A375 (cell line): Measurements from ENCODE around the gene CD79B. TPM values are rescaled to one million over a fixed set of nuclear protein-coding genes. Genes with fewer than 3 reads are reported as not detected.

Source experiments
- small RNA-seq: library from RNA; depleted of rRNA; stranded (forward); fragments of <200 nt; gene quantifications from one replicate; pipeline ENCODE3, GENCODE V24; 2014
- total RNA-seq: library from RNA; depleted of rRNA; stranded (reverse); fragments of >200 nt; shearing (Covaris generic); gene quantifications from 2 replicates; pipeline ENCODE4 v1.2.3, GENCODE V29; 2014; rRNA removed

The CD79B gene
- not detected in 2 replicates for total RNA-seq

GRCh38 chr17:63931981-63932561 is at the start of gene CD79B:
Gene CD79B, minus strand, starts transcription at chr17:63932331. Its CDS starts 70 bp downstream, at chr17:63932261.

GRCh38 chr17:63972796-63973195 is 40.7 kb upstream of the CD79B start, which contains the start of gene SCN4A:
Gene SCN4A, minus strand, starts transcription at chr17:63972918. Its CDS starts 77 bp downstream, at chr17:63972841.

GRCh38 chr17:63918789-63919305 is 13.3 kb downstream of the CD79B start, which contains the start of gene GH1:
Gene GH1, minus strand, starts transcription at chr17:63918839. Its CDS starts 63 bp downstream, at chr17:63918776.

GRCh38 chr17:63911041-63911635 is 21.0 kb downstream of the CD79B start, which contains the start of gene CSHL1:
Gene CSHL1, minus strand, starts transcription at chr17:63911258. Its CDS starts 62 bp downstream, at chr17:63911196.

GRCh38 chr17:63896524-63897354 is 35.4 kb downstream of the CD79B start, which contains the start of gene CSH1:
Gene CSH1, minus strand, starts transcription at chr17:63896574. Its CDS starts 63 bp downstream, at chr17:63896511.

GRCh38 chr17:63881935-63882601 is 50.1 kb downstream of the CD79B start, which contains the start of gene GH2:
Gene GH2, minus strand, starts transcription at chr17:63881944. Its CDS starts 143 bp downstream, at chr17:63881801.

Small RNAs within 50 kb of the gene (small RNA-seq; reads per million reads assigned to genes)
- not detected for gene AC040958.1
- not detected for gene AC127029.1
- gene GH1: not detected

Other genes starting within 250 kb of the CD79B start
- gene LIMD2, start 232.2 kb downstream of the CD79B start, total RNA-seq: 20.9 and 23.7 TPM in 2 replicates
- gene STRADA, start 190.5 kb downstream of the CD79B start, total RNA-seq: 18.3 and 22.6 TPM in 2 replicates
- gene CCDC47, start 158.7 kb downstream of the CD79B start, total RNA-seq: 73.7 and 79.6 TPM in 2 replicates
- gene DDX42, start 158.2 kb downstream of the CD79B start, total RNA-seq: 61.0 and 70.2 TPM in 2 replicates
- gene PSMC5, start 104.9 kb downstream of the CD79B start, total RNA-seq: 100 and 120 TPM in 2 replicates
- gene FTSJ3, start 104.7 kb downstream of the CD79B start, total RNA-seq: 143 and 158 TPM in 2 replicates
- gene SMARCD2, start 89.6 kb downstream of the CD79B start, total RNA-seq: 109 and 111 TPM in 2 replicates
- not detected in 2 replicates for gene CSH2, start 58.7 kb downstream of the CD79B start, total RNA-seq
- not detected in 2 replicates for gene GH2, start 50.4 kb downstream of the CD79B start, total RNA-seq
- gene CSH1, start 35.8 kb downstream of the CD79B start, total RNA-seq: not detected in 2 replicates
- not detected in 2 replicates for gene CSHL1, start 21.1 kb downstream of the CD79B start, total RNA-seq
- gene GH1, start 13.5 kb downstream of the CD79B start, total RNA-seq: not detected in 2 replicates
- not detected in 2 replicates for gene SCN4A, start 40.6 kb upstream of the CD79B start, total RNA-seq
- 0.03 and 0.08 TPM in 2 replicates for gene PRR29, start 66.0 kb upstream of the CD79B start, total RNA-seq
- gene ICAM2, start 88.3 kb upstream of the CD79B start, total RNA-seq: not detected in 2 replicates
- gene ERN1, start 197.8 kb upstream of the CD79B start, total RNA-seq: 9.2 and 9.8 TPM in 2 replicates